ENCODE data around the gene AIPL1. TPM values are rescaled to one million over a fixed set of nuclear protein-coding genes. Genes with fewer than 3 reads are reported as not detected.

The AIPL1 gene
- total RNA-seq, 4 donors from 2014 or later, result not detected

DNA sequence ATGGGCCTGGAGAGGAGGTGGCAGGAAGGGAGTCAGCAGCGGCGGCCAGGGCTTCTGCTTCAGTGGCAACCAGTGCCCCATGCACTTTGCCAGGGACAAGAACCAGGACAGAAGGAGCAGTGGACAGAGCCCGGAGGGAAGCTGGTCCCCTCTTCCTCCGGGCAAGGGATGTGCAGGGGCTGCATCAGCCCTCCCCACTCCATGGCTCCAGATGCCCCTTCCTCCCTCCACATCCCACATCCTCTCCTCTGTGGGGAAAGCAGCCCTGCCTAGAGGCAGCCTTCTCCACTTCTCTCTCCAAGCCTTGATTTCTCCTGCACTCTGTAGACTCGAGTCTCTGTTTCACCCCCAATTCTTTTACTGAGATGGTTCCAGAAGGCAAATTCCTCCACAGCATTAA, 50.4 kb downstream of the AIPL1 start:
- intact Hi-C loops (cut with DNase I; ENCODE audit: low total_unique reads), result no loop called here
- no peak for DNase-seq (ENCODE audit: low spot score in 2 of 2)
- no peak for TF ChIP-seq POLR2A (IDR thresholded peaks at IDR 0.05)
- no peak for TF ChIP-seq CTCF (IDR thresholded peaks at IDR 0.05)
- no peak overlapping the region for H3K4me3 ChIP-seq (ENCODE audit: low read depth, poor library complexity, severe bottlenecking)
- 82 to 88% methylated on average over 5 of the region's 5 CpGs for WGBS, 2 donors

GRCh38 chr17:6381526-6382465, 53.1 kb downstream of the AIPL1 start:
- no peak for DNase-seq (ENCODE audit: low spot score in 2 of 2)
- no peak overlapping the region for H3K4me3 ChIP-seq (ENCODE audit: low read depth, poor library complexity, severe bottlenecking)
- 75 to 82% methylated on average over 13 of the region's 13 CpGs for WGBS, 2 donors
- intact Hi-C loops (cut with DNase I; ENCODE audit: low total_unique reads), result no loop called here
- TF ChIP-seq POLR2A (IDR thresholded peaks at IDR 0.05) (no peak), CTCF (IDR thresholded peaks at IDR 0.05) (no peak)

GRCh38 chr17:6380915-6381438, 53.9 kb downstream of the AIPL1 start:
- no peak overlapping the region for H3K4me3 ChIP-seq (ENCODE audit: low read depth, poor library complexity, severe bottlenecking)
- no peak for DNase-seq (ENCODE audit: low spot score in 2 of 2)
- no peak for TF ChIP-seq POLR2A (IDR thresholded peaks at IDR 0.05)
- TF ChIP-seq CTCF (IDR thresholded peaks at IDR 0.05), result no peak
- WGBS, 2 donors, result 48 to 50% methylated on average over 6 of the region's 6 CpGs
- intact Hi-C loops (cut with DNase I; ENCODE audit: low total_unique reads), result no loop called here

GRCh38 chr17:6377906-6378305, 57.0 kb downstream of the AIPL1 start:
- WGBS, 2 donors, result 61 to 76% methylated on average over 3 of the region's 3 CpGs

GRCh38 chr17:6376931-6377361, 58.0 kb downstream of the AIPL1 start:
- intact Hi-C loops (cut with DNase I; ENCODE audit: low total_unique reads), result no loop called here

More at GRCh38 chr17:6377906-6378305, 57.0 kb downstream of the AIPL1 start:
- no peak overlapping the region for H3K4me3 ChIP-seq (ENCODE audit: low read depth, poor library complexity, severe bottlenecking)
- no peak for DNase-seq (ENCODE audit: low spot score in 2 of 2)
- TF ChIP-seq CTCF (IDR thresholded peaks at IDR 0.05), result no peak
- no peak for TF ChIP-seq POLR2A (IDR thresholded peaks at IDR 0.05)
- intact Hi-C loops (cut with DNase I; ENCODE audit: low total_unique reads), result no loop called here

More at GRCh38 chr17:6376931-6377361, 58.0 kb downstream of the AIPL1 start:
- no peak for DNase-seq (ENCODE audit: low spot score in 2 of 2)
- no peak for TF ChIP-seq CTCF (IDR thresholded peaks at IDR 0.05)
- TF ChIP-seq POLR2A (IDR thresholded peaks at IDR 0.05), result no peak
- 41 to 56% methylated on average over 11 of the region's 11 CpGs for WGBS, 2 donors
- H3K4me3 ChIP-seq (ENCODE audit: low read depth, poor library complexity, severe bottlenecking), result no peak overlapping the region

Measured in lower leg skin (tissue), 4 donors.